GM15510 (cell line): ENCODE results near the gene CNN1.

Source experiments
- POLR2A ChIP-seq: IDR thresholded peaks from 3 replicates; pipeline ENCODE4 v1.6.1; 2011; ENCODE audit warnings: borderline replicate concordance; ENCODE audit not compliant: insufficient read length; ENCODE audit errors: extremely low read depth

CNN1 gene

GRCh38 chr19:11577451-11578257 is 39.0 kb downstream of the CNN1 start, which contains the start of gene ACP5:
Gene ACP5 (minus strand): TSS chr19:11577645. CDS start chr19:11577317, 328 bp downstream.
- TF ChIP-seq POLR2A: no peak

- TF ChIP-seq POLR2A: peak; percentile 60
These were observed 39.8 kb downstream of the CNN1 start for GRCh38 chr19:11578258-11579142.

- TF ChIP-seq POLR2A: no peak
These were observed 41.5 kb downstream of the CNN1 start for GRCh38 chr19:11580116-11580515.

GRCh38 chr19:11581740-11582139 is 43.1 kb downstream of the CNN1 start:
- TF ChIP-seq POLR2A: no peak

- no peak for TF ChIP-seq POLR2A
These were observed 47.7 kb downstream of the CNN1 start for GRCh38 chr19:11586331-11586730.

GRCh38 chr19:11587302-11587974 is 48.8 kb downstream of the CNN1 start:
- no peak for TF ChIP-seq POLR2A

- no peak for TF ChIP-seq POLR2A
These were observed 49.5 kb downstream of the CNN1 start for GRCh38 chr19:11587975-11588631.

GRCh38 chr19:11594084-11594483 is 55.4 kb downstream of the CNN1 start:
- TF ChIP-seq POLR2A: no peak

- TF ChIP-seq POLR2A: no peak
These were observed 57.5 kb downstream of the CNN1 start for GRCh38 chr19:11596156-11596555.

- peak; percentile 94 for TF ChIP-seq POLR2A
These were observed 58.8 kb downstream of the CNN1 start, which contains the start of gene ZNF627 for GRCh38 chr19:11597202-11598102. Gene ZNF627 (plus strand): TSS chr19:11597483. CDS start chr19:11597628, 145 bp downstream.

GRCh38 chr19:11598103-11598483 is 59.4 kb downstream of the CNN1 start:
- no peak for TF ChIP-seq POLR2A

- no peak for TF ChIP-seq POLR2A
These were observed 60.1 kb downstream of the CNN1 start for GRCh38 chr19:11598746-11599145.
